Neural cell (in vitro differentiated cells): Measurements from ENCODE around the gene MTHFD1L.

Source experiments
- CTCF ChIP-seq: fragments of 450-650 bp; IDR thresholded peaks from 2 replicates; pipeline ENCODE4 v1.5.1; 2014; ENCODE audit warnings: antibody characterized with exemption, mild to moderate bottlenecking, moderate library complexity; ENCODE audit not compliant: poor library complexity, severe bottlenecking
- EZH2 ChIP-seq: fragments of 200-600, 300-800 bp; shearing (Covaris generic), sonication (generic); IDR thresholded peaks from 2 replicates; pipeline ENCODE4 v1.6.1; 2014; ENCODE audit warnings: antibody characterized with exemption, low read length, borderline replicate concordance, mild to moderate bottlenecking; ENCODE audit not compliant: insufficient read depth, poor library complexity, severe bottlenecking

GRCh38 chr6:151143337-151143736 is 277.8 kb downstream of the MTHFD1L start:
- TF ChIP-seq CTCF, result no peak
- no peak for TF ChIP-seq EZH2
